IPS-11a (cell line): ENCODE measurements around the gene RXYLT1.
"Not testable (repeated sequence)": the region's sequence is repeated elsewhere in the genome, so short reads cannot be mapped to it uniquely, and the experiment has no call there.

Experiments used
- H3K4me3 ChIP-seq: one replicate; pipeline ENCODE4 v1.5.1; 2013; ENCODE audit warnings: low read depth, low read length, control low read depth

RXYLT1 gene

GRCh38 chr12:63779498-63780481, at the start of gene RXYLT1:
TSS of gene RXYLT1 (plus strand) at chr12:63779909. CDS start at chr12:63779961, 52 bp downstream.
- H3K4me3 ChIP-seq, result peak within 1 kb of the TSS; percentile 88

GRCh38 chr12:63732779-63733178, 46.9 kb upstream of the RXYLT1 start:
- not testable (repeated sequence) for H3K4me3 ChIP-seq

GRCh38 chr12:63733585-63733984, 46.1 kb upstream of the RXYLT1 start:
- not testable (repeated sequence) for H3K4me3 ChIP-seq

- not testable (repeated sequence) for H3K4me3 ChIP-seq
These were observed 39.2 kb upstream of the RXYLT1 start for GRCh38 chr12:63740551-63740950.

DNA sequence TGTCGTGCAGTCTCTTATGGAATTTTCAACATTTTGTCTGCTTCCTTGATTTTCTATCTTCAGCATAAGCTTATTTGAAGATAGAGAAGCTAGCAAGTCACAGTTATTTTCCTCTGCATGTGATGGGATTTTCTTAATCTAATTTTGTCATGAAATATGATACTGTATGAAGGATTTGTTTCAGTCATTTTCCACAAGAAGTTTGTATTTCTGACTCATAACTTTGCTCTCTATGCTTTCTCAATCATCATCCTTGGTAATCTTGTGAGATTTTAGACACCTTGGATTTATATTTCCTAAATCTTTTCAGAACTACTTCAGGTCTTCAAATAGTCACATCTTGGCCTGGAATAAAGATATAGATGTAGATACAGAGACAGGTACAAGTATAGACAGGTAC, 38.3 kb upstream of the RXYLT1 start:
- not testable (repeated sequence) for H3K4me3 ChIP-seq

GRCh38 chr12:63744110-63744509, 35.6 kb upstream of the RXYLT1 start:
- not testable (repeated sequence) for H3K4me3 ChIP-seq

DNA sequence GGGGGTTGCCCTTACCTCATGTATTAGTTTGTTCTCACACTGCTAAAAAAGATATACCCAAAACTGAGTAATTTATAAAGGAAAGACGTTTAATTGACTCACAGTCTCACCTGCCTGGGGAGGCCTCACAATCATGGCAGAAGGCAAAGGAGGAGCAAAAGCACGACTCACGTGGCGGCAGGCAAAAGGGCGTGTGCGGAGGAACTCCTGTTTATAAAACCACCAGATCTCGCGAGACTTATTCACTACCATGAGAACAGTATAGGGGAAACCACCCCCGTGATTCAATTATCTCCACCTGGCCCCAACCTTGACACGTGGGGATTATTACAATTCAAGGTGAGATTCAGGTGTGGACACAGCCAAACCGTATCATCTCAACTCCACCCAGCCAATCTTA, 33.2 kb upstream of the RXYLT1 start:
- H3K4me3 ChIP-seq, result not testable (repeated sequence)

DNA sequence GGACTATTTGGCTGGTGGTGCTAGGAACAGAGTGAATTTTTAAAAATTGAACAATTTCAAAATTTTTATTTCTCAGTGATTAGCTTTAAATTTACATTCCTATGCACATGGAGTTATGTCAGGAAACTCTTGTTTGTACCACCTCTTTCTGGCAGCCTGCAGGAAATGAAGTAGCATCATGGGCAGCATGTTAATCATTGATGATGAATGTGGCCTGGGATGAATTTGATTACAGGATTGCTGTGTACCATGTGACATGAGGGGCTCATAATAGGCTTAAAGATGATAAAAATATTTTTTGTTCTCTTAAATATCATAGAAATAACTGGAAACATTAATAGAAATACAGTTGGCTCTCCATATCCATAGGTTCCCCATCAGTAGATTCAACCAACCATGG, 32.6 kb upstream of the RXYLT1 start:
- H3K4me3 ChIP-seq, result not testable (repeated sequence)

GRCh38 chr12:63747553-63747952, 32.2 kb upstream of the RXYLT1 start:
- H3K4me3 ChIP-seq, result no peak overlapping the region

- H3K4me3 ChIP-seq, result no peak overlapping the region
These were observed 27.4 kb upstream of the RXYLT1 start for GRCh38 chr12:63752283-63752682.

DNA sequence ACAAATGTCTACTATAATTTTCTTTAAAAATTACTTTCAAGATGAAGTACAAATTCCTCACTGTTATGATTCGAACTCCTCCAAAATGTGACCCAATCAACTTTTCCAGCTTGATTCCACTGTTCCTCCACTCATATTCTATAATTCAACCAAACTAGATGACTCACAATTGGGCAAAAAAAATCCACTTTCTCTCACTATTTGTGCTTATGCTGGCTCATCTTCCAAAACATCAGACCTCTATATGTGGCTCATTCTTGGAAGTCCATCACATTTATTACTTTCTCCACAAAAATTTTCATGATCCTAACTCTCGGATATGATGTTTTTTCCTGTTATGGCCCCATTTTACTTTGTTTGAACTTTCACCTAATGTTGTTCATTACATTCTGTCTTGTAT, 26.9 kb upstream of the RXYLT1 start:
- H3K4me3 ChIP-seq, result no peak overlapping the region

DNA sequence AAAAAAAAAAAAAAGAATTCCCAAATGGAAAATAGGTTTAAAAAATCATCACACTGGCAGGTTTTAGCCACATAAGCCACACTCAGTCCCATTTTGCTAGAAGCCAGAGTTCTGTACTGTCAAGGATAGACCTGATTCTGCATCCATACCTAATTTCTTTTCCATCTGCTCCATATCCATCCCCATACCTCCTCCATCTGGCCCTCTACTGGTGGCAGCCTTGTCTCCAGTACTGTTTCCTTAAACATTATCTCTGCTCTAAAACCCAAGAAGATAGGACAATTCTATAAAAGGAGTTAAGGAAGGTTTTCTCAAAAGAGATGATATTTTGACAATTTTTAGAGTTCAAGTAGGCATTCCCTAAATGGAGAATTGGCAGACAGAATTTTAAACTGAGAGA, 26.0 kb upstream of the RXYLT1 start:
- no peak overlapping the region for H3K4me3 ChIP-seq

- H3K4me3 ChIP-seq, result no peak overlapping the region
These were observed 15.2 kb upstream of the RXYLT1 start for GRCh38 chr12:63764481-63764880.

GRCh38 chr12:63766498-63766897, 13.2 kb upstream of the RXYLT1 start:
- no peak overlapping the region for H3K4me3 ChIP-seq

DNA sequence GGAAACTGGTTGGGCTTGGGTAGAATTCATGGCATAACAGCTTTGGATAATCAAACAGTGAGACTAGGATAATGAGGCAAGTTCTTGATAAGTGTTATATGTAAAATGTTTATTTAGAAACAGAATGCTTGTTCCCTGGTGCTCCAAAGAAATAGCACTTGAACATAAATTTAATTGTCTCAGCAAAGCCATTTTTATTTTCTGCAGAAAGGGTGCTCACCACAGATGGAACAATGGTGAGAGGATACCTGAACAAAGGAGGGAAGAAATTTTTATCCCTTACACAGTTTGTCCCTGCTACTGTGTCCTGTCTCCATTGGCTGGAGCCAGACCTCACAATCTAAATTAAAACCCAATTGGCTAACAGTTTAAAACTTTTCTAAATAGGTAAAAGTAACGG, 9.3 kb upstream of the RXYLT1 start:
- no peak overlapping the region for H3K4me3 ChIP-seq

- H3K4me3 ChIP-seq, result no peak overlapping the region
These were observed 2.4 kb upstream of the RXYLT1 start for GRCh38 chr12:63777340-63777739.

- H3K4me3 ChIP-seq, result no peak overlapping the region
These were observed 2.8 kb downstream of the RXYLT1 start for GRCh38 chr12:63782466-63782865.

DNA sequence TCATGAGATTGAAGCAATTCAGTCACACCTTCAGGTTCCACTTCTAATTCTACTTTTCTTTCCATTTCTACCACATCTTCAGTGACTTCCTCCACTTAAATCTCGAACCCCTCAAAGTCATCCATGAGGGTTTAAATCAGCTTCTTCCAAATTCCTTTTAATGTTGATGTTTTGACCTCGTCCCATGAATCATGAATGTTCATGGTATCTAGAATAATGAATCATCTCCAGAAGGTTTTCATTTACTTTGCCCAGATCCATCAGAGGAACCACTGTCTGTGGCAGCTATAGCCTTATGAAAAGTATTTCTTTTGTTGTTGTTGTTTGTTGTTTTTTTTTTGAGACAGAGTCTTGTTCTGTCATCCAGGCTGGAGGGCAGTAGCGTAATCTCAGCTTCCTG, 7.6 kb downstream of the RXYLT1 start:
- H3K4me3 ChIP-seq, result no peak overlapping the region

DNA sequence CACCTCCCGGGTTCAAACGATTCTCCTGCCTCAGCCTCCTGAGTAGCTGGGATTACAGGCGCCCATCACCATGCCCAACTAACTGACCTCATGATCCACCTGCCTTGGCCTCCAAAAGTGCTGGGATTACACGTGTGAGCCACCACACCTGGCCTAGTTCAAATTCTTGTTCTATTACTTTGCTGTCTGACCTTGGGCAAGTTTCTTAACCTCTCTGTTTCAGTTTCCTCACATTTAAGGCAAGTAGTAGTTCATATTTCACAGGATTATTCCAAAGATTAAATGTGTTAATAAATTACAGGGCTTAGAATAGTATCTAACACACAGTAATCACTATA, 10.9 kb downstream of the RXYLT1 start:
- no peak overlapping the region for H3K4me3 ChIP-seq

DNA sequence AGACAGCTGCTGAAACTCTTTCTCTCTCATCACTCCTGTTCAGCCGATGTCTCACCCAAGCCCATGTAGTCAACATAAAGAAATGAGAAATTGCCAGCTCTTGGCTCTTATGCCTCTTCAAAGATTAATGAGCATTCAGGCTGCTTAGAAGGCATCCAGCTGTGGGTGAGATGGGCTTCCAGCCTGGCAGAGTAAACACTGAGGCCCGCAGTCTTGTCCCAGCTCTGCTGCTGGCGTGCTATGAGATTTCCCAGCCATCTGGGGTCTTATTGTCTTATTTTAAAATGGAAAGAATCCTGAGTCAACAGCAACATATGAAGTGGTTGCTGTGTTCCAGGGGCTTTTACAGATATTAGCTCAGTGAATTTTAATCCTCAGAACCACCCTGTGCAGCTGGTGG, 12.6 kb downstream of the RXYLT1 start:
- H3K4me3 ChIP-seq, result no peak overlapping the region

GRCh38 chr12:63795032-63795687, 15.5 kb downstream of the RXYLT1 start:
- no peak overlapping the region for H3K4me3 ChIP-seq

DNA sequence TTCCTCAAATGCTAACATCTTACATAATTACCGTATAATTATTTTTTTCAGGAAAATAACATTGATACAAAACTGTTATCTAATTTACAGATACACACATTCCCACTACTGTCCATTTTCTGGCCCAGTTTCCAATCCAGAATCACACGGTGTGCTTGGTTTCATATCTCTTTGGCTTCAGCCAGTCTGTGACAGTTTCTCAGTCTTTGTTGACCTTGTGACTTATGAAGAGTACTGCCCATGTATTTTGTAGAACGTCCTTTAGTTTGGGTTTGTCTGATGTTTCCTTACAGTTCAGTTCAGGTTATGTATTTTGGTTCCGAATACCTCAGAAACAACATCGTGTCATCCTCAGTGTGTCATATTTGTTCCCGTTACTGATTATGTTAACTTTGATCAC, 16.2 kb downstream of the RXYLT1 start:
- no peak overlapping the region for H3K4me3 ChIP-seq
